Sigmoid colon (tissue), 4 donors: Measurements from ENCODE around the gene CDKL5.

Experiments used
- EP300 ChIP-seq, 4 donors: sonication (generic); formaldehyde crosslinking; IDR thresholded peaks; one replicate each; pipeline ENCODE4 v1.6.1; 2017; ENCODE audit warnings: antibody characterized with exemption in 4 of 4
- POLR2A ChIP-seq, 2 donors: fragments of 450-650 bp; IDR thresholded peaks; one replicate each; pipeline ENCODE4 v1.6.1; 2016; ENCODE audit warnings: antibody characterized with exemption in 2 of 2, mild to moderate bottlenecking in 2 of 2, moderate library complexity in 2 of 2
- POLR2AphosphoS5 ChIP-seq, 4 donors: sonication (generic); formaldehyde crosslinking; IDR thresholded peaks; one replicate each; pipeline ENCODE4 v1.6.1; 2017; ENCODE audit warnings: antibody characterized with exemption in 4 of 4
- TF ChIP-seq, protein P1 (sequence below), 4 experiments: fragments of 450-650 bp in 3 of 4; fragments of 200-600 bp in 1 of 4; IDR thresholded peaks; one replicate each; pipeline ENCODE4 v1.5.1; 2016 to 2019; ENCODE audit warnings: antibody characterized with exemption in 4 of 4, mild to moderate bottlenecking in 3 of 4, moderate library complexity in 2 of 4

DNA sequence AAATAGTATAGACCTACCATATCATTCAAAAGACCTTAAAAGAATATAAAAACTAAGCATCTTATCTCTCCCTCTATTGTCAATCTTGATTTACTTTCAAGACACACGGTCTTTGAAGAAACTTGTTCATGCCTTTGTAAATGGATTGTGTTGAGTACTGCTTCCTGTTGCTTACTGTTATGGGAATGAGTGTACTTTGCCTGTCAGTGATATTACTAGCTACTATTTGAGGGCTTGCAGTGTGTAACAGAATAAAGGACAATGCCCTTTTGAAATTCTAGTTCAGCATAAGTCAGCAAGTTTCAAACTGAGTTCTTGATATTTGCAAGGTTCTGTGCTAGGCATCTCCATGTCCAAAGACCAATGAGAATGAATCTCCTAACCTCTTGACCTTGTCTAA lies 36.0 kb downstream of the CDKL5 start:
- TF ChIP-seq, protein P1, sequence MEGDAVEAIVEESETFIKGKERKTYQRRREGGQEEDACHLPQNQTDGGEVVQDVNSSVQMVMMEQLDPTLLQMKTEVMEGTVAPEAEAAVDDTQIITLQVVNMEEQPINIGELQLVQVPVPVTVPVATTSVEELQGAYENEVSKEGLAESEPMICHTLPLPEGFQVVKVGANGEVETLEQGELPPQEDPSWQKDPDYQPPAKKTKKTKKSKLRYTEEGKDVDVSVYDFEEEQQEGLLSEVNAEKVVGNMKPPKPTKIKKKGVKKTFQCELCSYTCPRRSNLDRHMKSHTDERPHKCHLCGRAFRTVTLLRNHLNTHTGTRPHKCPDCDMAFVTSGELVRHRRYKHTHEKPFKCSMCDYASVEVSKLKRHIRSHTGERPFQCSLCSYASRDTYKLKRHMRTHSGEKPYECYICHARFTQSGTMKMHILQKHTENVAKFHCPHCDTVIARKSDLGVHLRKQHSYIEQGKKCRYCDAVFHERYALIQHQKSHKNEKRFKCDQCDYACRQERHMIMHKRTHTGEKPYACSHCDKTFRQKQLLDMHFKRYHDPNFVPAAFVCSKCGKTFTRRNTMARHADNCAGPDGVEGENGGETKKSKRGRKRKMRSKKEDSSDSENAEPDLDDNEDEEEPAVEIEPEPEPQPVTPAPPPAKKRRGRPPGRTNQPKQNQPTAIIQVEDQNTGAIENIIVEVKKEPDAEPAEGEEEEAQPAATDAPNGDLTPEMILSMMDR (IDR thresholded peaks at IDR 0.05): no peak
- no peak for TF ChIP-seq POLR2AphosphoS5 (IDR thresholded peaks at IDR 0.05)
- no peak for TF ChIP-seq POLR2A (IDR thresholded peaks at IDR 0.05)
- no peak for TF ChIP-seq EP300 (IDR thresholded peaks at IDR 0.05)
